ENCODE measurements around the gene SSU72.

DNA sequence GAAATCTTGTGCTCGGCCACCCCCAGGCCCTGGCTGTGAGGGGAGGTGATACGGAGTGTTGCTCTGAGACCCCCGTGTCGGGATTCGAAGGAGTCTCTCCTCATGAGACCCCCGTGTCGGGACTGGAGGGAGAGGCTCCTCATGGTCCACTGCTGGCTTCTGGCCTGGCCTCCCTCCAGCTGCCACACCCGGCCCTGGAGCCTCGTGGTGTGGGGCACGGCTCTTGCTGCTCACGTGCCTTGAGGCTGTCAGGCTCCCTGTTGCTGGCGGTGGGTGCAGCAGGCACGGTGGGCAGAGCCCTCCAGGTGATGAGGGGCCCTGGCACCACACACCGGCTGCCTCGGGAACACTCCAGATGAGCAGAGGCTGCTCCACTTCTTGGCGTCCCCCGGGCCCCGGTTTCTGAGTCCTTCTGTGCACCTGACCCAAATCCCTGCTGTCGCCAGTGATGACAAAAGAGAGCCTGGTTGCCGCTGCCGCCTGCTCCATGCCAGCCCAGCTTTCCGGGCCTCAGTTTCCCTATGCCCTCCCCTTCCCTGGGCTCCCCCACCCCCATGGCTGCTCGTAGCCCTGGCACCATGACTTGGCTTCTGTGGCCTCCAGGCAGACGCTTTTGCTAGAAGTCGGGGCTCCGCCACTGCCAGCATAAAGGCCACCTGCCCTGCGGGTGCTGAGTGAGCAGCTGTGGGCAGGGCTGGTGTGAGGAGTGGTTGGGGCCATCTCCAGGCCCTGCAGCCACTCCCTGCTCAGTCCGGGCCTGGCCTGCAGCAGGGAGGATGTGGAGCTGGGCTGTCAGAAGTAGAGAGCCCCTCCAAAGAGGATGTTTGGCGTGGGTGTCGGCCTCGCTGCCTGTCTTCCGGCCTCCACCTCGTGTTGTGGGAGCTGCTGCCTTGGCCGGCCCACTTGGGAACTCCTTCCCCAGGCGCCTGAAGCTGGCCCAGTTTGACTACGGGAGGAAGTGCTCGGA lies 46.1 kb downstream of the SSU72 start:
- TF ChIP-seq GATA3 (IDR thresholded peaks at IDR 0.05; ENCODE audit: low read depth, low read length) (no peak), GATA2 (IDR thresholded peaks at IDR 0.05; ENCODE audit: low read depth, low read length) (no peak)

Measured in SH-SY5Y (cell line).